GM12873 (cell line): Measurements from ENCODE around the gene KCNA1.

Experiments
- TF ChIP-seq, protein P1 (sequence below): IDR thresholded peaks from 2 replicates; pipeline ENCODE4 v1.5.1; 2012; ENCODE audit warnings: low read depth, mild to moderate bottlenecking, moderate library complexity, low read length, control low read depth; ENCODE audit not compliant: insufficient read depth; ENCODE audit errors: missing control alignments

The KCNA1 gene

DNA sequence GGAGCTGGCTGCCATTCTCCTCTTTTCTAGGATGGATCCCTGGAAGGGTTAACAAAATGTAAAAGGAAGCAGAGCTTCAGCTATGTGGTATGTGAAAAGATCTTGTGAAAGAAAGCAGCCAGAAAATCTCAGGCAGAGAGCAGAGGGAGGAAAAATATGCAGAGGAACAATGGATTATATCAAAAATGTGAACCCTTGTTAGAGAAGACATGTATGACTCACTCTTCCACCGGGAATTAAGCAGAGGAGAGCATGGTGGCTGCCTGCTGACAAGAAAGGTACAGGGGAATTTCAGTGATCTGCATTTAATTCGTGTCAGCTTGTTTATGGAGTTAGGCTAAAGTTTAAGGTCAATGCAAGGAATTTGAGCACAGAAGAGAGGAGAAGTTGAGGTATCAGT, 46.3 kb downstream of the KCNA1 start:
- TF ChIP-seq, protein P1, sequence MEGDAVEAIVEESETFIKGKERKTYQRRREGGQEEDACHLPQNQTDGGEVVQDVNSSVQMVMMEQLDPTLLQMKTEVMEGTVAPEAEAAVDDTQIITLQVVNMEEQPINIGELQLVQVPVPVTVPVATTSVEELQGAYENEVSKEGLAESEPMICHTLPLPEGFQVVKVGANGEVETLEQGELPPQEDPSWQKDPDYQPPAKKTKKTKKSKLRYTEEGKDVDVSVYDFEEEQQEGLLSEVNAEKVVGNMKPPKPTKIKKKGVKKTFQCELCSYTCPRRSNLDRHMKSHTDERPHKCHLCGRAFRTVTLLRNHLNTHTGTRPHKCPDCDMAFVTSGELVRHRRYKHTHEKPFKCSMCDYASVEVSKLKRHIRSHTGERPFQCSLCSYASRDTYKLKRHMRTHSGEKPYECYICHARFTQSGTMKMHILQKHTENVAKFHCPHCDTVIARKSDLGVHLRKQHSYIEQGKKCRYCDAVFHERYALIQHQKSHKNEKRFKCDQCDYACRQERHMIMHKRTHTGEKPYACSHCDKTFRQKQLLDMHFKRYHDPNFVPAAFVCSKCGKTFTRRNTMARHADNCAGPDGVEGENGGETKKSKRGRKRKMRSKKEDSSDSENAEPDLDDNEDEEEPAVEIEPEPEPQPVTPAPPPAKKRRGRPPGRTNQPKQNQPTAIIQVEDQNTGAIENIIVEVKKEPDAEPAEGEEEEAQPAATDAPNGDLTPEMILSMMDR: no peak

GRCh38 chr12:4956968-4957367, 47.3 kb downstream of the KCNA1 start:
- TF ChIP-seq, protein P1: no peak

GRCh38 chr12:4957761-4958160, 48.1 kb downstream of the KCNA1 start:
- TF ChIP-seq, protein P1: no peak

- TF ChIP-seq, protein P1: peak; percentile 2
Measured at GRCh38 chr12:4958697-4959375, 49.1 kb downstream of the KCNA1 start.

DNA sequence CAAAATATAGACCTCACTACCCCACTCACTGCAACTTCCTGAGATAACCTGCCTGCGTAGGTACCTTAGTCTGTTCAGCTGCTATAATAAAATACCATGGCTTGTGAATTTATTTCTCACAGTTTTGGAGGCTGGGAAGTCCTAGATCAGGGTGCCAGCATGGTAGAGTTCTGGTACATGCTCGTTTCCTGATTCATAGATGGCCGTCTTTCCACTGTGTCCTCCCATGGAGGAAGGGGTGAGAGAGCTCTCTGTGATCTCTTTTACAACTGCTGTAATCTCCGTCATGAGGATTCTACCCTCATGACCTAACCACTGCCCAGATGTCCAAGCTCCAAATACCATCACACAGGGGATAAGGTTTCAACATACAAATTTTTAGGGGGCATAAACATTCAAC, 49.7 kb downstream of the KCNA1 start:
- TF ChIP-seq, protein P1: no peak

GRCh38 chr12:4960030-4960429, 50.3 kb downstream of the KCNA1 start:
- TF ChIP-seq, protein P1: no peak

GRCh38 chr12:4960547-4960946, 50.8 kb downstream of the KCNA1 start:
- TF ChIP-seq, protein P1: no peak

DNA sequence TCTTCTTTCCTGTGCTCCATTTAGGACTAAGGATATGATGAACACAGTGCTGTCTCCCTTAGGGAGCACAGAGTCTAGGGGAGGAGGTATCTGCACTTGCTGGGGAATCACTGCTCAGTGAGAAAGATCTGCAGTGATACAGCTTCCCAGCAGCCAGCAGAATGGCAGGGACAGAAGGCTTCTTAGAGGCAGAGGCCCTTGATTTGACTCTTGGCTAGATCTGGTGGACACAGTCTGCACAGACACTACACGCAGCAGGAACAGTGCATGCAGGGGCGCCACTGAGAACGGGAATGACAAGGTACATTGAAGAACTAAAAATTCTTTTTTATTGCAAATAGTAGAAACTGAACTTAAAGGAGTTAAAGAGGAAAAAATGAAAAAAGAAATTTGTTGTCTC, 51.6 kb downstream of the KCNA1 start:
- TF ChIP-seq, protein P1: no peak
